ENCODE data around the gene KRTAP5-8.

The KRTAP5-8 gene

DNA sequence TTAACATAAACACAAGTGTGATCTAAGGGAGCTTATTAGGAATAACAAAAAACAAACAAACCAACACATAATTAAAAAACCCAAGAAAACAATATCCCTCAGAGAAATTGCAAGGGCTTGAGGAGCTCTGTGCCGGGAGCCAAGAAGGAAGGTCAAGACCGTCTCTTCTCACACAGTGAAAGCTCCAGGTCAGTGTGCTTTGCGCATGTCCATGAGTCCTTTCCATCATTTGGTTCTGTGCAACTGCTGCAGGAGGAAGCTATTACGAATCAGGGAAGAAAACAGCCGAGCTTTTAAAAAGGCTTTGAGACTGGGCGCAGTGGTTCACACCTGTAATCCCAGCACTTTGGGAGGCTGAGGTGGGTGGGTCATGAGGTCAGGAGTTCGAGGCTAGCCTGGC lies 4.6 kb downstream of the KRTAP5-8 start:
- no peak for TF ChIP-seq CTCF (IDR thresholded peaks at IDR 0.05; ENCODE audit: insufficient read depth, missing control alignments)
- DNase-seq (ENCODE audit: insufficient read length, low spot score): no peak
- no peak for FAIRE-seq

- FAIRE-seq (no peak), DNase-seq (ENCODE audit: insufficient read length, low spot score) (no peak)
- TF ChIP-seq CTCF (IDR thresholded peaks at IDR 0.05; ENCODE audit: insufficient read depth, missing control alignments): no peak
Observed at GRCh38 chr11:71542879-71543777, 5.3 kb downstream of the KRTAP5-8 start.

- TF ChIP-seq CTCF (IDR thresholded peaks at IDR 0.05; ENCODE audit: insufficient read depth, missing control alignments): no peak
- no peak for FAIRE-seq
- no peak for DNase-seq (ENCODE audit: insufficient read length, low spot score)
Observed at GRCh38 chr11:71543866-71544265, 6.0 kb downstream of the KRTAP5-8 start.

DNA sequence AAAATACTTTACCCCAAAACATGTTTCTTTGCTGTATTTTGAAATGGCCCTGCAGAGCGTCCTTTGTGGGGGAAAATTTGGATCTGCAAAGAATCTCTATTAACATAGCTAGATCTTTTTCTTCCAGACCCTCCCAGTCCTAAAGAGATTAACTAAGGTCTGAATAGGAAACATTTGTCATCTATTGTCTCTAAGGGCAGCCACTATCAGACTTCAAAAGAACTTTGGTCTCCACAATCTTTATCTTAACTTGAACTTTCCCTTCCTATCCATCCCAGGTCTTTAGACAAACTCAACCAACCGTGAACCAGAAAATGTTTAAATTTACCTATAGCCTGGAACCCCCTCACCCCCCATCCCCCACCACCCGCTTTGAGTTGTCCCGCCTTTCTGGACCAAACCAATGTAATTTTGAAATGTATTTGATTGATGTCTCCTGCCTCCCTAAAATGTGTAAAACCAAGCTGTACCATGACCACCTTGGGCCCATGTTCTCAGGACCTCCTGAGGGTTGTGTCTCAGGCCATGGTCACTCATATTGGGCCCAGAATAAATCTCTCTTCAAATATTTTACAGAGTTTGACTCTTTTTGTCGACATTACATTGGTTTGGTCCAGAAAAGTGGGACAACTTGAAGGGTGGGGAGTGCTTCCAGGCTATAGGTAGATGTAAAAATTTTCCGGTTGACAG lies 6.8 kb downstream of the KRTAP5-8 start:
- FAIRE-seq (no peak), DNase-seq (ENCODE audit: insufficient read length, low spot score) (no peak)
- TF ChIP-seq CTCF (IDR thresholded peaks at IDR 0.05; ENCODE audit: insufficient read depth, missing control alignments): no peak

- no peak for DNase-seq (ENCODE audit: insufficient read length, low spot score)
- TF ChIP-seq CTCF (IDR thresholded peaks at IDR 0.05; ENCODE audit: insufficient read depth, missing control alignments): no peak
- no peak for FAIRE-seq
Observed at GRCh38 chr11:71545405-71545966, 7.7 kb downstream of the KRTAP5-8 start.

DNA sequence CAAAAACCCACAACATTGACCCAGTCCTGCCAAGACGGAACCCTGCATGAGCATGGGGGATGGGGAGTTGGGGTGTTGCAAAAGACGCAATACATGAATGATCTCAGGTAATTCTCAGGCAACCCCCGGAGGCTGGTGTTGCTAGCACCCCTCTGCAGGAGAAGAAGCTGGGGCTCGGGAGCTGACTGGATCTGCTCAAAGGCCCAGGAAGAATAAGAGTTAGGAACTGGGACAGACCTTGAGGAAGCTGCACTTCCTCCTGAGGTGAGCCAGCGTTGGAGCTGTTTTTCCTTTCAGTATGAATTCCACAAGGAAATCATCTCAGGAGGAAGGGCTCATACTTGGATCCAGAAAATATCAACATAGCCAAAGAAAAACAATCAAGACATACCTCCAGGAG lies 10.3 kb downstream of the KRTAP5-8 start, which contains the start of gene KRTAP5-9:
Gene KRTAP5-9, plus strand, starts transcription at position 301 of the 400 bp plus-strand sequence. CDS start 238 bp downstream, outside the sequence.
- DNase-seq (ENCODE audit: insufficient read length, low spot score) (no peak), FAIRE-seq (no peak)
- no peak for TF ChIP-seq CTCF (IDR thresholded peaks at IDR 0.05; ENCODE audit: insufficient read depth, missing control alignments)
